A204.1 (cell line): Measurements from ENCODE around the gene RARA.

Experiments
- FAIRE-seq: peaks from 2 replicates; lab custom pipeline; 2012; peaks lifted over from hg19 to GRCh38; lab: Jason Lieb, UNC

RARA gene

DNA sequence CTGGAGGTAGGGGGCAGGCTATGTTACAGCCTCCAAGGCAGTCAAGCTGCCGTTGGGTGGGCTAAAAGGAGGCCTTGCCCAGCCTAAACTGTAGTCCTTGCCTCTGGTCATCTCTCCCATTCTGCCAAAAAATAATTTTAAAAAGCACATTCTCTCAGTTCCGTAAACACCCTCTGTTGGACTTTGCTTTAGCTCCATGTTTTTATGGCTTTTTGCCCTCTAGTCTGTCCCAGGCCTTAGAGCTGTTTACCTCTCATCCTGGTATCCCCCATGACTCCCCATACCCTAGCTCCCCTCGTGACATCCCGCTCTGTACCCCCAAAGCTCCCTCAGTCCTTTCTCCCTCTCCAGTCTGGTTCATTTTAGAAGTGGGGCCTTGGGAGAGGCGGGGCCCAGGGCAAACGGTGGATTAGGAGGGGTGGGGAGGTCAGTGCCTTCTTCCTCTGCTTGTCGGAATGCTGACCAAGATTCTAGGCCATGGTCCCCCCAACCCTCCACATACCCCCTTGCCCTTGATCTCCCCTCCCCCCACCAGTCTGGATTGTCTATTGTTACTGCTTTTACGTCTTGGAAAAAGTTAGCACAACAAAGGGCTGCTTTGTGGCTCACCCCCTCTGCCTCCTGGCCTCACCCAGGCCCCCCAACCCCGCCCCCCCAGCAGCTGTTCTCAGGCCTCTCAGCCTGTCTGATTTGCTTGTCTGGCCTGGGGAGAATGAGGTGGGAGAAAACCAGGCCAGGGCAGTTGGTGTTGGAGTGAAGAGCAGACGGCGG lies 37.2 kb downstream of the RARA start:
- no peak for FAIRE-seq

DNA sequence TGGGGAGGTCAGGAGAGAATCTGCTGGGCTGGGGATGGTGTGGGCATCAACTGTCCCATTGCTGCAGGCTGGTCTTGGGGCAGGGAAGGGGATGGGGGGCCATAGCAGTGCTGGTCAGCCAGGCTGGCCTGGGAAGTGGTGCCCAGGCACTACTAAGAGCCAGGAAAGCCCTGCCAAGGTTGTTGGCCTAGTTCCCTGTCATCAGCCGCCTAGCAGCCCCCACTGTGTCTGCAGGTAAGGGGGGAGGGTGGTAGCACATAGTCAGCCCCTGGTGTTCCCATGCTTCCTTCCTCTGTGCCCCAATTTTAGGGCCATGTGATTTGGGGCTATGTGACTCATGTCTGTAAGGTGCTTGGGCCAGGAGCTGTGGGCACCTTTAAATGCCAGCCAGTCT lies 37.8 kb downstream of the RARA start:
- FAIRE-seq: no peak

- FAIRE-seq: no peak
These were observed 38.5 kb downstream of the RARA start for GRCh38 chr17:40347319-40348135.

- FAIRE-seq: no peak
These were observed 39.1 kb downstream of the RARA start for GRCh38 chr17:40348136-40348504.

DNA sequence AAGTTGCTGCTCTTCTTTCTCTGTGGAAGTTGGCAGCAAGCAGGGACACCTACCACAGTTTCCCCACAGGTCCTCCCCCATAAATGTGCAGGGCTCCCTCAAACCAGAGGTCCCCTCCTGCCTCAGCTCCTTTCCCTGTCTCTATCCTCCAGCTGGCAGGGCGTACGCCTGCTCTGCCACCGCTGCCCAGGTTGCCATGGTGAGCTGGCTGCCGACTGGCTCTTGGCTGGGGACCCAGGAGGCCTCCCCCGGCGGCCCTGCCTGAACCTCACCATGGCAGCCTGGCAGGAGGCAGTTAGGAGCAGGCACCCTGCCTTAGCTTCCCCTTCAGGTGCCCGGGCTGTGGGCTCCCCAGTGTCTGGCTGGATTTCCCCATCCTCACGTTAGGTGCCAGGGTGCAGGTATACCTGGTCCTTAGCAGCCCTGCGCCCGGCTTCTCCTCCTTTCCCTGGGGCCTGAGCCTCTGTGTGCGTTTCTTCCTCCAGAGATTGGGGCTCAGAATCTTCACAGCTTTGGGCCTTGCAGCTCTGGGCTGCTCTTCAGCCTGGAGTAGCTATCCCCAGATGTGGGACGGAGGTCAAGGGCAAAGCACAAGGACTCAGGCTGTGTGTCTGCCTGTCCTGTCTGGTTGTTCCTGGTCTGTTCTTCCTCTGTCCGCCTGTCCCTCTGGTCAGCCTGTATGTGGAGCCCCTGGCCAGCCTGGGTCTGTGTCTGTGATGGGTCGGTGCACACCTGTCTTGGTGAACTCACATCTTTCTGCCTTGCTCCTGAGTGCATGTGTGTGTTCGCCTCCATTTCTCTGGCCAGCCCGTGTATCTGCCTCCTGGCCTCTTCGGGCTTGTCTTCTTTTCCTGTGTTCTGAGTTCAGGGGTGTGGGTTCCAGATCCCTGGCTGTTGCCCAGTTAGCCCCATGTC lies 39.8 kb downstream of the RARA start:
- no peak for FAIRE-seq

- no peak for FAIRE-seq
These were observed 40.5 kb downstream of the RARA start for GRCh38 chr17:40349477-40349894.

- no peak for FAIRE-seq
These were observed 41.1 kb downstream of the RARA start for GRCh38 chr17:40349895-40350688.

DNA sequence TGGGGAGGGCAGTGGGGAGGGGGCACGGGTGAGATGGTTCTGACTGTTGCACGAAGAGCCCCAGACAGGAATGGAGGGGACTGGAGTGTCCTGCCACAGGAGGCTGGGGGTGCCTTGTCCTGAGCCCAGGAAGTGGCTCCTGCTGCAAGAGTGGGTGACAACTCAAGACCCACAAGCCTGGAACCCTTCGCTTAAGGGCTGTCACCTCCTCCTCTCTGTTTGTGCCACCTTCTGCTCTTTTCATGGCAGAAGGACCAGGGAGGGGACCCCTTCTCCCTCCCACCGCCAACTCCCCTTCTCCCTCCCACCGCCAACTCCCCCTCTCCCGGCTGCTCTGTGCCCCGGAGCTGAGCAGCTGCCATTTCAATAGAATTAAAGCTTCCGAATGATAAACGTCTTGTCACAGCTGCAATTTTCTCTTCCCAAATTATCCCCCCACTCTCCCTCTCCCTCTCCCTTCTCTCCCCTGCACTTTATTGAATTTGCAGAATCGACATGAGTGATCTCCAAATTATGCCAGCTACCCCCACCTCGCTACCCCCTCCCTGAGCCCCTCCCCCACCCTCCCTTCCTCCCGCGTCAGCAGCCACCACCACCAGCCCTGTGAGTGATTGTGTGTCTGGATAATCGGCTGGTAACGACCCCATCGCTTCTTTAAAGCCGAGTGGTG lies 41.8 kb downstream of the RARA start:
- FAIRE-seq: no peak

DNA sequence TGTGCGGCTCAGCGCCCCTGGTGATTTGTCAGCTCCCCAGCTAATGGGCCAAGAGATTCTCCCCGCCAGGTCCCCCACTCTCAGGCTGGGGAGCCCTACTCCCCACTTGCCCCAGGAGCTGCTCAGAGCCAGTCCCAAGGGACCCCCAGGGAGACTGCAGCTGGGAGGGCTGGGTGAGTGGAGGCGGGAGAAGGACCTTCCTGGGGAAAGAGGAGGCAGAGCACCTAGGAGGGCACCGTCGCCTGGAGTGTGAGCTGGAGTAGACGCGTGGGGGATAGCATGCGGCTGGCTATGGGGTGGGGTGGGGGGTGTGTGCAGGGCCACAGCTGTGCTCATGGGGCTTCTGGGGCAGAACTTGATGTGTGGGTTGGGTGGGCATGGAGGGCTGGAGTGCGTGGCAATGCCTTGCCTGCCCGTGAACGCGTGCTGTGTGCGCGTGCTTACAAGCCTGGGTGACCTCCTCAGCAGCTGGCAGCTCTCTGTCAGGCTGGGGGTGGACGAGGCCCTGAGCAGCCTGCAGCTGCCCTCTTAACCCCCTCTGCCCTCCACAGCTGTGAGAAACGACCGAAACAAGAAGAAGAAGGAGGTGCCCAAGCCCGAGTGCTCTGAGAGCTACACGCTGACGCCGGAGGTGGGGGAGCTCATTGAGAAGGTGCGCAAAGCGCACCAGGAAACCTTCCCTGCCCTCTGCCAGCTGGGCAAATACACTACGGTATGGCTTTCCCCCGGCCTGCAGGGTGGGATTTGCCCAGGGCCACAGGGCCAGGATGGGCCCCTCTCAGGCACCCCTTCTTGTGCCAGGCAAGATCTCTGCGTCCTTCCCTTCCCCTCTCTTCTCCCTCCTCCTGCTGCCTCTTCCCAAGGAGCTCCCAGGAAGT lies 42.6 kb downstream of the RARA start:
- FAIRE-seq: no peak

- no peak for FAIRE-seq
These were observed 43.3 kb downstream of the RARA start for GRCh38 chr17:40352237-40352778.

DNA sequence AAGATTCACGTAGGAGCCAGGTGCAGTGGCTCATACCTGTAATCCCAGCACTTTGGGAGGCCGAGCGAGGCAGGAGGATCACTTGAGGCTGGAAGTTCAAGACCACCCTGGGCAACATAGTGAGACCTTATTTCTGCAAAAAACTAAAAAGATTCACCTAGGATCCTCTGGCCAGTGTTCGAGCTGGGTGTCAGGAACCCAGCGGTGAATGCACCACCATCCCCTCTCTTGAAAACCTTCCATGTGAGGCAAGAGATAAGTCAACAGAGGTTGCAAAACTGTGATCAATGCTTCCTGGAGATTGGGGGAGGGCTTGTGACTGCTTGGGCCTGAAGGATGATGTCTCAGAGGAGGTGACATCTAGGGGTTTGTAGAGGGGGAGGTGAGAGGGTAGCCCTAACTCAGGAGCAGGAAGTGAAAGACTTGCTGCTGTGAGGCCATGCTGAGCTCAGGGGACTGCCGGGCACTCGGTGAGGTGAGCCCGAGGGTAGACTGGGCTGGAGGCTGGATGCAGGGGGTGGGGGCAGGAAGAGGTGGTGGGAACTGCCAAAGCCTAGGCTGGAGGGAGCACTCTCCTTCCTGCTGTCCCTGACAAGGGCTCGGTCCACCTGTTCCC lies 43.9 kb downstream of the RARA start:
- FAIRE-seq: no peak

GRCh38 chr17:40354221-40355122 lies 45.5 kb downstream of the RARA start:
- FAIRE-seq: no peak

DNA sequence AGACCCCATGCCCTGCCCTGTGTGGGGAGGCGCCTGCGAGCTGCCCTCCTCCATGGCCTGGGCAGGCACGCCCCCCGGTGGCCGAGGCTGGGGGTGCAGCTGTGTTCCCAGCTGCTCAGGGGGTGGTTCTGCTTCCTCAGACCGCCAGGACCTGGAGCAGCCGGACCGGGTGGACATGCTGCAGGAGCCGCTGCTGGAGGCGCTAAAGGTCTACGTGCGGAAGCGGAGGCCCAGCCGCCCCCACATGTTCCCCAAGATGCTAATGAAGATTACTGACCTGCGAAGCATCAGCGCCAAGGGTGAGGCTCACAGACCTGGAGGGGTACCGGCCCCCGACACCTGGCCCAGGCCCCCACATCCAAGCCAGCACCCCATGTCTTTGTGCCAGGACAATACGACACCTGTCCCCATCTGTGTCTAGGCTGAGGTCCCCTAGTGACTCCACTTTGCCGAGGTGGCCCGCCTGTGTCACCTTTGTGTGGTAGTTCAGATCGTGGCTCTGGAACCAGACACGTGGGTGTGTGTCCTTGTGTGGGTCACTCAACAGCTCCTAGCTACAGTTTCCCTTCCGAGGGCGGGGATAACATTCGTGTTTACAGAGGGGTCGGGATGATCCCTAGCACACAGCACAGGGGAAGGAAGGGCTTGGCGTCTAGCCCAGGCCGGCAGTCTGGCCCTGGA lies 46.3 kb downstream of the RARA start:
- FAIRE-seq: no peak

DNA sequence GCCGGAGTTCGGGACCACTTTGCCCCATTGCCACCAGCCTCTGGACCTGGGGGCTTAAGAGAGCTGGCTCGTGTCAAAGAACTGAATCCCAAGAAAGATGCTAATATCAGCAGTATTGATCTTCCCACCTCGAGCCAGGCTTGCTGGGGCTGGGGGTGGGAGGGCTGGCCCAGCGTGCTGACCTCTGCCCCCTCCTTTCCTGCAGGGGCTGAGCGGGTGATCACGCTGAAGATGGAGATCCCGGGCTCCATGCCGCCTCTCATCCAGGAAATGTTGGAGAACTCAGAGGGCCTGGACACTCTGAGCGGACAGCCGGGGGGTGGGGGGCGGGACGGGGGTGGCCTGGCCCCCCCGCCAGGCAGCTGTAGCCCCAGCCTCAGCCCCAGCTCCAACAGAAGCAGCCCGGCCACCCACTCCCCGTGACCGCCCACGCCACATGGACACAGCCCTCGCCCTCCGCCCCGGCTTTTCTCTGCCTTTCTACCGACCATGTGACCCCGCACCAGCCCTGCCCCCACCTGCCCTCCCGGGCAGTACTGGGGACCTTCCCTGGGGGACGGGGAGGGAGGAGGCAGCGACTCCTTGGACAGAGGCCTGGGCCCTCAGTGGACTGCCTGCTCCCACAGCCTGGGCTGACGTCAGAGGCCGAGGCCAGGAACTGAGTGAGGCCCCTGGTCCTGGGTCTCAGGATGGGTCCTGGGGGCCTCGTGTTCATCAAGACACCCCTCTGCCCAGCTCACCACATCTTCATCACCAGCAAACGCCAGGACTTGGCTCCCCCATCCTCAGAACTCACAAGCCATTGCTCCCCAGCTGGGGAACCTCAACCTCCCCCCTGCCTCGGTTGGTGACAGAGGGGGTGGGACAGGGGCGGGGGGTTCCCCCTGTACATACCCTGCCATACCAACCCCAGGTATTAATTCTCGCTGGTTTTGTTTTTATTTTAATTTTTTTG lies 47.1 kb downstream of the RARA start:
- FAIRE-seq: no peak

GRCh38 chr17:40356990-40357881 lies 48.3 kb downstream of the RARA start:
- FAIRE-seq: no peak
